NCI-H2081 (cell line): Measurements from ENCODE around the gene CD2BP2.

Experiments used
- DNase-seq, 2 experiments: peaks; one replicate each; lab custom pipeline; 2025; lab: John Stamatoyannopoulos, UW

CD2BP2 gene

DNA sequence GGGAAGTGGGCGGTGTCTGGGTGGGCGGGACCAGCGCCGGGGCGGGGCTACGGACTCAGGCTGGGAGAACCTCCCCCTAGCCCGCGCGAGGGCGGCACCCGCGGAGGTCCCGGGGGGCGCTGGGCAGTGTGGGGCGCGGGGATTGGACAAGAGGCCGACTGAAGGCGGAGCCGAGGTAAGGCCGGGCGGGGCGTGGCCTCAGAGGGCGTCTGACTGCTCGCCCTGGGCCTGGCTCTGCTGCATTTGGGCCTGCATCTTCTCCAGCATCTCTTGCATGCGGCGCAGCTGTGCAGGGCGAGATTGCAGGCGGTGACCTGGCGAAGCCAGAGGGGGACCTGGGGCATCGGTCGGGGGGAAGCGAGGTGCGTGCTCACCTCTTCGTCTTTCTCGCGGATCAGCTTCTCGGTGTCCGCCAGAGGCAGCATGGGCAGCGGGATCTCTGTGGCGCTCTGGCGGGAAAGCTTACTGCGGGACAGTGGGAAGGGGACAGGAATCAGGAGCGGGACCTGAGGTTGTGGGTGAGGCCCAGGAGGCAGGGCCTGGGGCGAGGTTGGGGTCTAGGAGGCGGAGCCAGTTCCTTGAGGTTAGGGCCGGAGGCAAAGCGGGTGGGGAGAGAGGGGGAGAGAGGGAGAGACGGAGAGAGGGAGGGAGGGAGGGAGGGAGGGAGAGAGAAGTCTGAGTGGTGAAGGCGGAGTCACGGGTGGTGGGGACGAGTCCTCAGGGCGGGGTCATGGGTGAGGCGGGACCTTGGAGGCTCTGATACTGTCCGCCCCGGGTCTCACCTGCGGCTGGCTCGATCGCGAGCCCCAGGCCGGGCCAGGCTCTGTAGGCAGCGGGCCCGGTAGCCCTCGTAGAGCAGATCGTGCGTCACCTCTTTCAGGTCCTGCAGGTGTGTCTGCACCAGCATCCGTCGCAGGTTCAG, 23.4 kb upstream of the CD2BP2 start:
- peak; percentile 92 to 95 for DNase-seq

DNA sequence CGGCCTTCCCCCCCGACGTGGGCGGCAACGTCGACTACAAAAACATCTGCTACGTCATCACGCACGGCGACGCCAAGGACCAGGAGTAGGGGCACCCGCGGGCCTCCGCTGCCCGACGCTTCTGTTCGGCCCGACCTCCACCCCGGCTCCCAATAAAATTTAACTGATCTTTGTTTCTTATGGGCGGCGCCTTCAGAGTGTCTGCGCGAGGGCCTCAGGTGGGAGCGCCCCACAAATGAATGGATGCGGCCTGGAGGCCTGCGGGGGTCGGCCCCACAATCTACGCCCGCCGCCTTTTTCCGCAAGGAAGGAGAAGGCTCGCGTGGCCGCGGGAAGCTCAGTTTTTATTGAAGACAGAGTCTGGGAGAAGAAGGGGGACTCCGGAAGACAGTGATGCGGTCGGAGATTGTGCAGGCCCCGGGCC, 22.7 kb upstream of the CD2BP2 start:
- DNase-seq = peak; percentile 75 to 80

DNA sequence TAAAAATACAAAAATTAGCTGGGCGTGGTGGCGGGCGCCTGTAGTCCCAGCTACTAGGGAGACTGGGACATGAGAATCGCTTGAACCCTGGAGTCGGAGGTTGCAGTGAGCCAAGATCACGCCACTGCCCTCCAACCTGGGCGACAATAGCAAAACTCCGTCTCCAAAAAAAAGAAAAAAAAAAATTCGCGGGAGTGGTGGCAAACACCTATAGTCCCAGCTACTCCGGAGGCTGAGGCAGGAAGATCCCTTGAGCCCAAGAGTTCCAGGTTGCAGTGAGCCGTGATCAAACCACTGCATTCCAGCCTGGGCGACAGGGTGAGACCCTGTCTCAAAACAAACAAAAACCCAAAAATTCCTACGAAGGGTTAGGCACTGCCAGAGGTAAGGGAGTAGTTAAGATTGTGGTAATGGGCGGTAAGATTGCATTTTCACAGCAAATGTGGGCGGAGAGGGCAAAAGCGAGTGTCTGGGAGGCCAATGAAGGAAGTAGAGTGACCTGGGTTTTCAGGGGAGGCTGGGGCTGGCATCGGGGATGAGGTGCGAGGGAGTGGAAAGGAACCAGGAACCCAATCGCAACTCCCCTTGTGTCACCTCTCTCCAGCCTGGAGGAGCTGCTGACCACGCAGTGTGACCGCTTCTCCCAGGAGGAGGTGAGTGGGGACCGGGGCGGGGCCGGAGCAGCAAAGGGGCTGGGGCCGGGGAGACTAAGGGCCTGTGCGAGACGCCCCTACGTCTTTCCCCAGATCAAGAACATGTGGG, 22.1 kb upstream of the CD2BP2 start:
- DNase-seq = no peak

DNA sequence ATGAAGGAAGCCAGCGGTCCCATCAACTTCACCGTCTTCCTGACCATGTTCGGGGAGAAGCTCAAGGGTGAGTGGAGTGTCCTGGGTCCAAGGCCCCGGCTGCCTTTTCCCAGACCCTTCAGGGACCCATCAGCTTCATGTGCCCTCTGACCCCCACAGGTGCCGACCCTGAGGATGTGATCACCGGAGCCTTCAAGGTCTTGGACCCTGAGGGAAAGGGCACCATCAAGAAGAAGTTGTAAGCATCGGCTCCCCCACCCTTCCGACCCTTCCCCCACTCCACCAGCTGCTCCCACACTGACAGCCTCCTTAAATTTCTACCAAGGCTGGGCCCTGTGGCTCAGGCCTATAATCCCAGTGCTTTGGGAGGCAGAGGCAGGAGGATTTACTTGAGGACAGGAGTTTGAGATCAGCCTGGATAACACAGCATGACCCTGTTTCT, 21.4 kb upstream of the CD2BP2 start:
- no peak for DNase-seq

DNA sequence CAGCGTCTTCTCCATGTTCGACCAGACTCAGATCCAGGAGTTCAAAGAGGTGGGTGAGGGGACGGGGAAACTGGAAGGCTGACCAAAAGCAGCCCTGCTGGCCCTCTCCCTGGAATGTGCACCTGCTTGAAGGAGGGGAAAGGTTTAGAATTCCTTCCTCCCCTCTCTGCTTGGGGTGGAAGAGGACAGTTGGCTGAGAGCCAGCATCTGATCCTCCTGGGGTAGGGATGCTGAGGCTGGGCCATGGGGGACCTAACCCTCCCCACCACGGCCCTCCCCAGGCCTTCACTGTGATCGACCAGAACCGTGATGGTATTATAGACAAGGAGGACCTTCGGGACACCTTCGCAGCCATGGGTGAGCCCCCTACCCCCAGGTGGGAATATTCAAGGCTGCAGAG, 20.8 kb upstream of the CD2BP2 start:
- DNase-seq = no peak

DNA sequence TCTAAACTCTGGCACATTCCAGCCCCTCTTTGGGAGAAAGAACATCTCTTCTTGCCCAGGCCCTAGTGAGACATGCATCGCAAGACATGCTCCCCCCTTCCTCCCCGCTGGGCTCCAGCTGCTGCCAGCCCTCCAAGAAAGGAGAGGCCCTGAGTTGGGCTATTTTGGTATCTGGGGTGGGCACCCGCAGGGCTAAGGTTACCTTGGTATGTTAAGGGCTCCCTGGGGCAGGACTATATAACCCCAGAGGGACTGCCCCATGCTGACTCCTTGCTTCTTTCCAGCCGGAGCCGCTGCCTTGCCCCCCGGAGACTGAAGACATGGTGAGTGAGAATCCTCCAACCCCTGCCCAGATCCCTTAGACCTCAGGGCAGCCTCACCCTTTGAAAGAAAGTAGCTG, 19.4 kb upstream of the CD2BP2 start, which contains the start of gene MYL11:
Gene MYL11, plus strand, starts transcription at position 265 of the 400 bp plus-strand sequence. Its CDS starts 56 bp downstream, at position 321.
- DNase-seq = no peak

DNA sequence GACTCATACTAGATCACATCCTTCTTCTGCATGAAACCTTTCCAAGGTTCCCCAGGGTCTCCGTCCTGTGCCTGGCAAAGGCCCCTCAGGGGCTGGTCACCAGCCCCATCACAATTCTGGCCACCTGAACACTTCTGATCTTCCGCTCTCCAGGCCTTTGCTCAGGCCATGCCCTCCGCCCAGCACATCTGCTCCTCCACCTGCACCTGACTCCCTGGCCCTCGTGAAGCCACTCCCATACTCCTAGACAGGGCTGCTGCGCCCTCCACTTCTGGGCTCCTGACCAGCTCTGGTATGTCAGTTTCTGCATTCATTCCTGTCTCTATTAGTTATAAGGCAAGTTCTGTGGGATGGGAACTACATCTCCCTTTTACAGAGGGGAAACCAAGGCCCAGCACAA, 17.6 kb upstream of the CD2BP2 start:
- DNase-seq = no peak

DNA sequence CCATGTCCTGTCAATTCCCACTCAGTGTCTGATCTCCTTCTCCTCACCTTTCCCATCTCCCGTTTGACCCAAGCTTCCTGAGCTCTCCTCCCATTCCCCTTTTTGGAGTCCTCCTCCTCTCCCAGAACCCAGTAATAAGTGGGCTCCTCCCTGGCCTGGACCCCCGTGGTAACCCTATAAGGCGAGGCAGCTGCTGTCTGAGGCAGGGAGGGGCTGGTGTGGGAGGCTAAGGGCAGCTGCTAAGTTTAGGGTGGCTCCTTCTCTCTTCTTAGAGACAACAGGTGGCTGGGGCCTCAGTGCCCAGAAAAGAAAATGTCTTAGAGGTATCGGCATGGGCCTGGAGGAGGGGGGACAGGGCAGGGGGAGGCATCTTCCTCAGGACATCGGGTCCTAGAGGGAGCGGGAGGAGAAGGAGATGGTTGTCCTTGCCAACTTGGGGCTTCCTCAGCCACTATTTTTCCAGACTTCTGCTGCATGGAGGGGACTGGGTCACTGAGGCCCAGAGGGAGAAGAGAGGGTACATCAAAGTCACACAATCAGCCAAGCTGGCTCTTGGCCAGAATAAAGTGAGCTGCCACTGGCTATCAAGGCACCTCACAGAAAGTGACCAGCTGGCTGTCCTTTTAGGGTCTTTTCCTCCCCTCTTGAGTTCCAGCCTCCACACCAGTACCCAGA, 17.1 kb upstream of the CD2BP2 start:
- DNase-seq = no peak

DNA sequence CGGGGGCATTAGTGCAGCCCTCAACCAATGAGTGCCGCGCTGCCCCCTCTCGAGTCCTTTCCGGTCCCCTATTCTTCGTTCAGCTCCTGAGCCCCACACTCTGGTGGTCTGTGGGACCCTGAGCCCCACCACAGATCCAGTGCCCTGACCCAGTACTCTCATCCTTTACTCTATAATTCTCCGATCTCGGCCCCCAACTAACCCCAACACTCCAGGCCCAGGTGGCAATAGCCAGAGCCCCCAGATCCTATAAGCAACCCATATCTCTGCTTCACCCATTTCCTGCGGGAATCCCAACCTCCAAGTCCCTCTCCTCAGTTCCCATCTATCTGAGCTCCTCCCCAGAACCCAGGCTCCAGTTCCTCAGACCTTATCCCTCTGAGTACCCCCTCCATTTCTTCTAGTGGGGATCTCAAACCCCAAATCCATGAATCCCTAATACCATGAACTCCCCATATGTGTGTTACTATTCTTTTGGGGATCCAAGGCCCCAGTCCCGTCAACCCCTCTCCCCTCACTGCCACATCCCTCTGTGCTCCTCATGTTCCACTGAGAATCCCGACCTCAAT, 16.2 kb upstream of the CD2BP2 start:
- no peak for DNase-seq

DNA sequence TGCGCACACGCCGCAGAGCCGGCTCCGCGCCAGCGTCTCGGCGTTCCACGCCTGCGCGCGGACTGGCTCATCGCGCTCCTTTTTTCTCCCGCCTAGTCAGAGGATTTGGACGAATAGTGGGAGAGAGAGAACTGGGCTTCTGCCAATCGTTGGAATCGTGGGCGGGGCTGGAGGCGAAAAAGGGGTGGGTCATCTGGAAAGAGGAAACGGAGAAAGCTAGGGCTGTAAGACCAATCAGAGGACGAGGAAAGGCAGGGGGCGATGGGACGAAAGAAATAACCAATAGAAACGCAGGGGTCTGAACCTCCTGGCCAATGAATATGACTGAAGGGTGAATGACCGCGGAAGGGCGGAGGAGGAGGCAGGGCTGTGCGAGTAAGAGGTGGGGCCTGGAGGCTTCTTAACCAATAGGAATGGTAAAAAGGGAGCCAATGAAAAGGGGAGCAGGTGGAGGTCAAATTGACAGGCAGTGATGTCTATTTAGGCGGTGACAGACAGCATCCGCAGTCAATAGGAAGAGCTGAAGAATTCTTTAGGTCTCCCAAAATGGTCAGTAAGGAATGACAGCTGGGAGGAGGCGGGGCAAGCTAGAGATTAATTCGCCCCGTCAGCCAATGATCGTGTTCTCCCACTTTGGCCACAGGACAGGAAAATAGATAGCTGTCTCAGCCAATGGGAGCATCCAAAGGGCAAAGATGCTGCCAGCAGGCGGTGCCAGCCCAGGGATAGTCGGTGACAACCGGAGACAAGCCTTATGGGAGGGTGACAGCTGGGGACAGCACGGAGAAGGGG, 15.5 kb upstream of the CD2BP2 start, which contains the start of gene TBC1D10B:
Gene TBC1D10B, minus strand, starts transcription at position 39 of the 792 bp plus-strand sequence. CDS start 311 bp downstream, outside the sequence.
- peak; percentile 99 to 100 for DNase-seq

DNA sequence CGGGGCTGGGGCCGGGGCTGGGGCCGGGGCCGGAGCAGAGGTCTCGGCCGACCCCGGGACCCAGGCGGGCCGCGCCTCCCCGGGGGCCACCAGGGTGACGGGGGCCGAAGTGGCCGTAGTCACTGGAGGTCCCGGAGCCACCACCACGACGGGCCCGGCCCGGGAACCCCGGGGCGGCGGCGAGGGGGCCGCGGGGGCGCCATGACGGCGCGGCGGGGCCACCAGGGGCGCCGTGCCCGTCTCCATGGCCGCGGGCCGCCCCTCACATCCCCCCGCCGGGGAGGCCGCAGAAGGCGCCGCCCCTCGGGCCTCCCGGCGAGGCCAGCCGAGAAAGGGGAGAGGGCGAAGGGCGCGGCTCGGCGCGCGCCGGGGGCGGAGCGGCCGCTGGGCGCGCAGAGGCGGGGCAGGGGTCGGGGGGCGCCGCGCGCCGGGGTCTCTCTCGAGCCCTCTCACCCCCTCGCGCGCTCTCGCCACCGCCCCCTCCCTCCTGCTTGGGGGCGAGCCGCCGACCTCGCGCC, 14.9 kb upstream of the CD2BP2 start:
- no peak for DNase-seq

DNA sequence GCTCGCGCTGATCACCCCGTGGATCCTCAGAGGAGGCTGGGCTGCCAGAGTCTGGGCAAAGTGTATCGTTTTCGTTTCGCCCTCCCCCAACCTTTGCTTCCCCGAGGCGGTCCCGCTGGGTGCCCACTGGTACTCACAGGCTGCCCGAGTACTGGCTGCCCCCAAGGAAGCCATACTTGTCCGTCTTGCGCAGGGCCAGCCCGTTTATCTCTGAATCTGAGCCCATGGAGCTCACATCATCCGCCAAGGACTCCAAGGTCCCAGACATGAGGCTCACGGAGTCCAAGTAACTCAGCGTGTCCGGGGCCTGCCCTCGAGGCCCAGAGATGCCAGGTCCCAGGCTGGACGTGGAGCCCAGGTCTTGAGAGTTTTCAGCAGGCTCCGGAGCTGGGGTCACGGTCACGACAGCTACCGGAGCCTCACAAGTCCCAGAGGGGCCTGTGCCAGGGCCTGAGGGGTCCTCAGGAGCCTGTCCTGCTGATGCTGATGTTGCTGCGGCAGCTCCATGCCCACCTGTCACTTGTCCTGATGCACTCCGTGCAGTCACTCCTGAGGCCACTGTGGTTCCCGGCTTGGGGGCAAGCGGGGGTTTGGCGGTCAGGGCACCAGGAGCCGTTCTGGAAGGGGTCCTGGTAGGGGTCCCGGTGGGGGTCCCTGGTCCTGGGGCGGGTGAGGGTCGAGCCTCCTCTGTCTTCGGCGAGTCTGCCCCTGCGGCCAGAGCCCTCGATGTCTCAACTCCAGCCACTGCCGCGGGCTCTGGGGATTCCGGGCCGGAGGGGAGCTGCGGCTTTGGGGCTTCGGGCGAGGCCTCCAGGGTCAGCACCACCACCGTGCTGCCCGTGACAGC, 14.2 kb upstream of the CD2BP2 start:
- no peak for DNase-seq

DNA sequence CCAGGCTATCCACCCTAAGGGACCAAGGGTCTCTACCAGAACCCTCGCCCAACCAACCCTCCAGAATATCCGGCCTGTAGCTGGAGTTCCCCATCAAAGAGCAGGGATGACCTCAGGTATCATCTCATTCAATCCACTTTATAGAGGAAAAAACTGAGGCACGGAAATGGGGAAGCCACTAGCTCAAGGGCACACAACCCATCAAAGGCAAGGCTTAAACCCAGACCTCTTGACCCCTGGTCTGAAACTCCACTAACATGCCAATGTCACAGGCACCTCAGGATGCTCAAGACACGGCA, 13.6 kb upstream of the CD2BP2 start:
- DNase-seq = no peak

DNA sequence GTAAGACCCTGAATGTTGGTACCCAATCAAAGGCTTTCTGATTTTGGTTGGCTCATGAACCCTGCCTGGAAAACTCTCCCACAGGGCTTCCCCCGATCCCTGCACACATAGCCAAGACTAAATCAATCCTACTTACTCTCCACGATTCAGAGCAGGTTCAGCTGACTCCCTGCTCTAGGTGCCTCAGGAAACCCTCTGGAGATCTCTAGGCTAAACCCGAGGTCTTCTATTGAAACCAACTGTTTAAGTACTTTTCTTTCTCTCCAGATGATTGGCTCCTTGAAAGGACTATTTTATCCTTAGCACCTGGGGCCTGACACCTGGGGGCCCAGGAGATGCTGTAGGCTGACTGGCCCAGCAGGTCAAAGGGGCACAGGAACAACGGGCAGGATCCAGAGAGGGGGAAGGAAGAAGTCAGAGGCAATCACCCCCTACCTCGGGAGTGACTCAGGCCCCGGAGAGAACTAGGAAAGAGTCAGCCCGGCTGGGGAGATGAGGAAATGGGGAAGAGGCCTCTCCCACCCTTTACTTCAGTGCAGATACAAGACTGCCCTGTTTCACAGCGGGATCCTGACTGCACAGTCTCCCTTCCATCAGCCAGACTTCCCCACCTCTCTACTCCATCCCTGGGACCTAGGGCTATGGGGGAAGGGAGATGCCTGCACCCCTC, 13.1 kb upstream of the CD2BP2 start:
- no peak for DNase-seq

DNA sequence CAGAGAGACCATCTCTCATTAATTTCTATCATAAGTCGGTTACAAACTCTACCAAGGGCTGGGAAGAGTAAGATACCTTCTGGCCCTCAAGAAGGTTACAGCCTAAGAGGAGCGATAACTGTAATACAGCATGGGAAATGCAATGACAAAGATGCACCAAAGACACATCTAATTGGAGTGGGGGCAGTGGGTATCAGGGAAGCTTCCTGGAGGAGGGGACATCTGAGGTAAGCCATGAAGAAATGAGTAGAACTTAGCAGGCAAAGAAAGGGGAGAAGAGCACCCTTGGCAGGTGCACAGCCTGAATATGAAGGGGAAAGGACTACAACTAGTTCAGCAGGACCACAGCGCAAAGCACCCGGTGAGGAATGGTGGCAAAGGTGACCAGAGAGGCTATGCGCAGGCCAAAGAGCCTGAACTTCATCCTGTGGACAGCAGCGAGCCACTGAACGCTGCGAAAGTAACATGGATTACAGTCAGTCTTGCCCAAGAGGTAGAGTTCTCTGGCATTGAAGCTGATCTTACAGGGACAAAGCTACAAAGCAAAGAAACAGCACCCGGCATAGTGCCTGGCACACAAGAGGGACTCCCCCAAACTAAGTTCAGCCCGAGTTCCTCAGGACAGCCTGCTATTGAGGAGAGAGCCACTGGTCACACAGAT, 12.4 kb upstream of the CD2BP2 start:
- no peak for DNase-seq

DNA sequence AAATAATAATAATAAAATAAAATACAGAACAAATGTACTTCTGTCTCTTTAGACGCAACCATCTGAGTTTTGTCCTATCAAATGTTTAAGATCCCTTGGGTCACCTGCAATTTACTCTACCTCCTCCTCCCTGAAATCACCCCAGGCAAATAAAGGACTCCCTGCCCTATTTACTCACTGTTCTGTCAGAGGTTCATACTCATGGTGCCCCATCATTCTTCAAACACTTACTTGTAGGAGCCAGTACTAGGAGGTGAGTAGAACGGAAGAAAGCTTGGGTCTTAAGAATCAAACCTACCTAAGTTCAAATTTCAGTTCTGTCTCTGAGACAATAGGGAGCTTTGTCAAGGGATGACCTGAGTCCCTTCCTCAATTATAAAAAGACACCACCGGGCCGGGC, 11.4 kb upstream of the CD2BP2 start:
- no peak for DNase-seq

DNA sequence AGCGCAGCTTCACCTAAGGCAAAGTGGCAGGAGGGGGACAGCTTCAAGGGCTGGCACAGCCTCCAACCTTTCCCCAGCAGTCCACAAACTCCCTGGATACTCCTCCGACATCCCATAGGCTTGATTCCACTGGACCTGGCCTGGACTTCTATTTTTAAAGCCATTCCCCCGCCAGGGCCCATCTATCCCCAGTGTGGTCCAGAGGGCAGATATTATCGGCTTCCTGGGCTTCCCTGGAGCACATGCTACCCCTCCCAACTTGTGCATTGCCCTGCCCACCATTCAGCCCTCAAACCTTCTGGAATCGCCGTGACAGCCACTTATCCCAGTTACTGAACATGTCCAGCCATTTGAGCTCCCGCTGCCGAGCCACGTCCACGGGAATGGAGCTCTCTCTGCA, 10.1 kb upstream of the CD2BP2 start:
- DNase-seq = no peak

DNA sequence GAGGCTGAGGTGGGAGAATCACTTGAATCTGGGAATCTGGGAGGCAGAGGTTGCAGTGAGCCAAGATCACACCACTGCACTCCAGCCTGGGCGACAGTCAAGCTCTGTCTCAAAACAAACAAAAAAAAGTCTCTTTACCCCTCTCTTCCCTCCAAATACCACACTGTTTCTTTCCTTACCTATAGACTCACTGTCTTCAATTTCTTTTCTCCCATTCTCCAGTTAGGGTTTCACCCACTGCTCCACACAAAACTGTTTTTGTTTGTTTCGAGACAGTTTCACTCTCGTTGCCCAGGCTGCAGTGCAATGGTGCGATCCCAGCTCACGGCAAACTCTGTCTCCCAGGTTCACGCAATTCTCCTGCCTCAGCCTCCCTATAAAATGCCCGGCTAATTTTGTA, 6.1 kb upstream of the CD2BP2 start:
- DNase-seq = no peak

DNA sequence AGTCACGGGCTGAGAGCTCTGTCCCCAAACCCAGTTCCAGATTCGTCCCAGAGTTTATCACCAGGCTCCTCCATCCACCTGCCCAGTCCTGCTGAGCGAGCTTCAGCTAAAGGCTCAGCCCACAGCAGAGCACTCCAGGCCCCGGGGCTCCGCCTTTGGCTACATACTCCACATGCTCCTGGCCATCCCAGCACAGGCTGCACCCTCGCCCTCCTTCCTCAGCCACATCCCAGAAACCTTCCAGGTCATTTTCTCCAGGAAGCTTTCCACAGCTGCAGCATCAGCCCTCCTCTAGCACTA, 4.7 kb upstream of the CD2BP2 start:
- DNase-seq = no peak
